Measurements from ENCODE around the gene PDCL3. TPM values are rescaled to one million over a fixed set of nuclear protein-coding genes. Genes with fewer than 3 reads are reported as not detected.

PDCL3 gene
- polyA plus RNA-seq, 1 of the 3 experiments (the other 2 are of a cell fraction) = 32.8 TPM

DNA sequence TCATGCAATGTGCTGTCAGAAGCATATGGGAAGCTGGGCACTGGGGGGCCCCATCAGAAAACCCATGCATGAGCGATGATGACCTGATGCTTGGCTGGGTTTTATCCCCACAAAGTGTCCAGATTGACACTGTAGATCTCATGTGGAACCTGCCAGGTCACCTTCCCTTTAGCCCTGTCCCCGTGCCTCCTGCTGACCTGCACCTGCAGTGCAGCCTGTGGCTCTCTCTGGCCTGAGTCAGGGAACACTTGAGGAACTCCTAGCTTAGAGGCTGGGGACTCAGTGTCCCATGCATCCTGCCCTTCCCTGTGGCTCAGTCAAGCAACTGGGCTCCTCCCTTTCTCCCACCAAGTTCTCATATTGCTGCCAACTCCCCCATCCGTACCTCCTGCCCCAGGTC, 57.7 kb downstream of the PDCL3 start:
- Histone ChIP-seq H3K27ac (ENCODE audit: low read depth in 2 of 2, low read length in 1 of 2) (no peak overlapping the region), H4K20me1 (ENCODE audit: insufficient read depth) (no peaks in the 10 kb centered on the region), H3K27me3 (ENCODE audit: insufficient read depth) (peaks cover 4% of the 10 kb centered on the region; the same call in 1 of the 2 replicates), H3F3A (replicated peaks; ENCODE audit: insufficient read depth) (no peaks in the 10 kb centered on the region), H3K9me3 (no peaks in the 10 kb centered on the region), H3K9ac (no peak overlapping the region), H3K79me2 (ENCODE audit: insufficient read depth) (no peaks in the 10 kb centered on the region), H2AFZ (ENCODE audit: low read depth) (no peak overlapping the region), H3K4me3 (ENCODE audit: low read depth in 2 of 2, low read length in 1 of 2) (no peak overlapping the region), H3K4me1 (ENCODE audit: control insufficient read depth in 1 of 2, insufficient read depth in 2 of 2, low read depth in 1 of 2, low read length in 1 of 2) (no peaks in the 10 kb centered on the region), H3K4me2 (no peak overlapping the region), H3K36me3 (replicated peaks in 1 of 2; ENCODE audit: control insufficient read depth in 1 of 2, insufficient read depth in 2 of 2, low read length in 1 of 2) (no peaks in the 10 kb centered on the region), H3K9me2 (no peaks in the 10 kb centered on the region)
- DNase-seq = no peak
- ChIA-PET CTCF (interaction anchor here (1.0 to 9.0 kb wide), 3 partner anchors 12 to 25 kb away, joined by 3 to 56 read pairs (median 4); no protein-coding TSS in a partner anchor), POLR2A (no interaction called here)
- TF ChIP-seq, protein P1, sequence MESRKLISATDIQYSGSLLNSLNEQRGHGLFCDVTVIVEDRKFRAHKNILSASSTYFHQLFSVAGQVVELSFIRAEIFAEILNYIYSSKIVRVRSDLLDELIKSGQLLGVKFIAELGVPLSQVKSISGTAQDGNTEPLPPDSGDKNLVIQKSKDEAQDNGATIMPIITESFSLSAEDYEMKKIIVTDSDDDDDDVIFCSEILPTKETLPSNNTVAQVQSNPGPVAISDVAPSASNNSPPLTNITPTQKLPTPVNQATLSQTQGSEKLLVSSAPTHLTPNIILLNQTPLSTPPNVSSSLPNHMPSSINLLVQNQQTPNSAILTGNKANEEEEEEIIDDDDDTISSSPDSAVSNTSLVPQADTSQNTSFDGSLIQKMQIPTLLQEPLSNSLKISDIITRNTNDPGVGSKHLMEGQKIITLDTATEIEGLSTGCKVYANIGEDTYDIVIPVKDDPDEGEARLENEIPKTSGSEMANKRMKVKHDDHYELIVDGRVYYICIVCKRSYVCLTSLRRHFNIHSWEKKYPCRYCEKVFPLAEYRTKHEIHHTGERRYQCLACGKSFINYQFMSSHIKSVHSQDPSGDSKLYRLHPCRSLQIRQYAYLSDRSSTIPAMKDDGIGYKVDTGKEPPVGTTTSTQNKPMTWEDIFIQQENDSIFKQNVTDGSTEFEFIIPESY (IDR thresholded peaks at IDR 0.05; ENCODE audit: borderline replicate concordance, low read depth) = no peak
- TF ChIP-seq YY1 (IDR thresholded peaks at IDR 0.05; ENCODE audit: low read depth) = no peak
- TF ChIP-seq JUND (IDR thresholded peaks at IDR 0.05) = no peak
- TF ChIP-seq, protein P2, sequence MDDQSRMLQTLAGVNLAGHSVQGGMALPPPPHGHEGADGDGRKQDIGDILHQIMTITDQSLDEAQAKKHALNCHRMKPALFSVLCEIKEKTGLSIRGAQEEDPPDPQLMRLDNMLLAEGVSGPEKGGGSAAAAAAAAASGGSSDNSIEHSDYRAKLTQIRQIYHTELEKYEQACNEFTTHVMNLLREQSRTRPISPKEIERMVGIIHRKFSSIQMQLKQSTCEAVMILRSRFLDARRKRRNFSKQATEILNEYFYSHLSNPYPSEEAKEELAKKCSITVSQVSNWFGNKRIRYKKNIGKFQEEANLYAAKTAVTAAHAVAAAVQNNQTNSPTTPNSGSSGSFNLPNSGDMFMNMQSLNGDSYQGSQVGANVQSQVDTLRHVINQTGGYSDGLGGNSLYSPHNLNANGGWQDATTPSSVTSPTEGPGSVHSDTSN (IDR thresholded peaks at IDR 0.05) = no peak
- no peak for TF ChIP-seq RFX5 (IDR thresholded peaks at IDR 0.05; ENCODE audit: low read length)
- TF ChIP-seq RXRA (IDR thresholded peaks at IDR 0.05; ENCODE audit: borderline replicate concordance, low read depth) = no peak
- TF ChIP-seq, protein P3, sequence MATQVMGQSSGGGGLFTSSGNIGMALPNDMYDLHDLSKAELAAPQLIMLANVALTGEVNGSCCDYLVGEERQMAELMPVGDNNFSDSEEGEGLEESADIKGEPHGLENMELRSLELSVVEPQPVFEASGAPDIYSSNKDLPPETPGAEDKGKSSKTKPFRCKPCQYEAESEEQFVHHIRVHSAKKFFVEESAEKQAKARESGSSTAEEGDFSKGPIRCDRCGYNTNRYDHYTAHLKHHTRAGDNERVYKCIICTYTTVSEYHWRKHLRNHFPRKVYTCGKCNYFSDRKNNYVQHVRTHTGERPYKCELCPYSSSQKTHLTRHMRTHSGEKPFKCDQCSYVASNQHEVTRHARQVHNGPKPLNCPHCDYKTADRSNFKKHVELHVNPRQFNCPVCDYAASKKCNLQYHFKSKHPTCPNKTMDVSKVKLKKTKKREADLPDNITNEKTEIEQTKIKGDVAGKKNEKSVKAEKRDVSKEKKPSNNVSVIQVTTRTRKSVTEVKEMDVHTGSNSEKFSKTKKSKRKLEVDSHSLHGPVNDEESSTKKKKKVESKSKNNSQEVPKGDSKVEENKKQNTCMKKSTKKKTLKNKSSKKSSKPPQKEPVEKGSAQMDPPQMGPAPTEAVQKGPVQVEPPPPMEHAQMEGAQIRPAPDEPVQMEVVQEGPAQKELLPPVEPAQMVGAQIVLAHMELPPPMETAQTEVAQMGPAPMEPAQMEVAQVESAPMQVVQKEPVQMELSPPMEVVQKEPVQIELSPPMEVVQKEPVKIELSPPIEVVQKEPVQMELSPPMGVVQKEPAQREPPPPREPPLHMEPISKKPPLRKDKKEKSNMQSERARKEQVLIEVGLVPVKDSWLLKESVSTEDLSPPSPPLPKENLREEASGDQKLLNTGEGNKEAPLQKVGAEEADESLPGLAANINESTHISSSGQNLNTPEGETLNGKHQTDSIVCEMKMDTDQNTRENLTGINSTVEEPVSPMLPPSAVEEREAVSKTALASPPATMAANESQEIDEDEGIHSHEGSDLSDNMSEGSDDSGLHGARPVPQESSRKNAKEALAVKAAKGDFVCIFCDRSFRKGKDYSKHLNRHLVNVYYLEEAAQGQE (IDR thresholded peaks at IDR 0.05; ENCODE audit: low read depth, low read length) = no peak
- no peak for TF ChIP-seq ELF1 (IDR thresholded peaks at IDR 0.05)
- no peak for TF ChIP-seq MAX (IDR thresholded peaks at IDR 0.05; ENCODE audit: low read depth)
- TF ChIP-seq FOXM1 (IDR thresholded peaks at IDR 0.05; ENCODE audit: low read depth) = no peak
- no peak for TF ChIP-seq GATA2 (CRISPR knock-in tag; IDR thresholded peaks at IDR 0.05)
- TF ChIP-seq TCF12 (IDR thresholded peaks at IDR 0.05) = no peak
- no peak for TF ChIP-seq FOXJ3 (CRISPR knock-in tag; IDR thresholded peaks at IDR 0.05)
- no peak for TF ChIP-seq USF2 (IDR thresholded peaks at IDR 0.05; ENCODE audit: borderline replicate concordance, low read depth, low read length)
- TF ChIP-seq GABPA (IDR thresholded peaks at IDR 0.05; ENCODE audit: low read depth) = no peak
- TF ChIP-seq, protein P4, sequence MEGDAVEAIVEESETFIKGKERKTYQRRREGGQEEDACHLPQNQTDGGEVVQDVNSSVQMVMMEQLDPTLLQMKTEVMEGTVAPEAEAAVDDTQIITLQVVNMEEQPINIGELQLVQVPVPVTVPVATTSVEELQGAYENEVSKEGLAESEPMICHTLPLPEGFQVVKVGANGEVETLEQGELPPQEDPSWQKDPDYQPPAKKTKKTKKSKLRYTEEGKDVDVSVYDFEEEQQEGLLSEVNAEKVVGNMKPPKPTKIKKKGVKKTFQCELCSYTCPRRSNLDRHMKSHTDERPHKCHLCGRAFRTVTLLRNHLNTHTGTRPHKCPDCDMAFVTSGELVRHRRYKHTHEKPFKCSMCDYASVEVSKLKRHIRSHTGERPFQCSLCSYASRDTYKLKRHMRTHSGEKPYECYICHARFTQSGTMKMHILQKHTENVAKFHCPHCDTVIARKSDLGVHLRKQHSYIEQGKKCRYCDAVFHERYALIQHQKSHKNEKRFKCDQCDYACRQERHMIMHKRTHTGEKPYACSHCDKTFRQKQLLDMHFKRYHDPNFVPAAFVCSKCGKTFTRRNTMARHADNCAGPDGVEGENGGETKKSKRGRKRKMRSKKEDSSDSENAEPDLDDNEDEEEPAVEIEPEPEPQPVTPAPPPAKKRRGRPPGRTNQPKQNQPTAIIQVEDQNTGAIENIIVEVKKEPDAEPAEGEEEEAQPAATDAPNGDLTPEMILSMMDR (IDR thresholded peaks at IDR 0.05) = no peak
- 29% methylated on average over 3 of the region's 3 CpGs for WGBS (ENCODE audit: low lambda C conversion rate)

All from SK-N-SH (cell line).